H1 (cell line): ENCODE data around the gene PECR. TPM values are rescaled to one million over a fixed set of nuclear protein-coding genes. Genes with fewer than 3 reads are reported as not detected.

Source experiments
- CTCF ChIA-PET: fragments of 300-600 bp; sonication (Branson Sonifier 250); formaldehyde crosslinking; loops from one replicate; lab custom pipeline; 2021; ENCODE audit not compliant: partially characterized antibody; lab: Charles Lee
- POLR2A ChIA-PET: fragments of 300-600 bp; sonication (Branson Sonifier 250); formaldehyde crosslinking; loops from one replicate; lab custom pipeline; 2021; ENCODE audit warnings: inconsistent platforms; ENCODE audit not compliant: partially characterized antibody; lab: Charles Lee
- DNase-seq, 2 experiments: peaks; one replicate each; pipeline versions ENCODE4 v3.0.0 to v3.0.0-alpha.2; 2010 to 2022; ENCODE audit warnings: low spot score in 2 of 2, low read depth in 1 of 2, mixed read lengths in 1 of 2
- FAIRE-seq: peaks from 2 replicates; lab custom pipeline; 2011; peaks lifted over from hg19 to GRCh38; lab: Jason Lieb, UNC
- H2AFZ ChIP-seq: 2 replicates; pipeline ENCODE4 v1.8.1; 2012; ENCODE audit warnings: low read length, inconsistent platforms
- H2AK5ac ChIP-seq: 2 replicates; pipeline ENCODE4 v1.6.1; 2013; ENCODE audit warnings: low read depth, low read length
- H2BK120ac ChIP-seq: replicated peaks from 2 replicates; pipeline ENCODE3; 2013; ENCODE audit warnings: low read depth, low read length, inconsistent platforms
- H2BK12ac ChIP-seq: 2 replicates; pipeline ENCODE4 v1.6.1; 2013; ENCODE audit warnings: low read depth, low read length
- H2BK15ac ChIP-seq: 2 replicates; pipeline ENCODE4 v1.6.1; 2013; ENCODE audit warnings: low read length
- H2BK20ac ChIP-seq: 2 replicates; pipeline ENCODE4 v1.6.1; 2013; ENCODE audit warnings: low read length
- H2BK5ac ChIP-seq: 2 replicates; pipeline ENCODE4 v1.6.1; 2013; ENCODE audit warnings: low read depth, low read length
- H3K14ac ChIP-seq: 2 replicates; pipeline ENCODE4 v1.6.1; 2013; ENCODE audit warnings: inconsistent platforms; ENCODE audit not compliant: insufficient read length
- H3K18ac ChIP-seq: 2 replicates; pipeline ENCODE4 v1.6.1; 2013; ENCODE audit warnings: low read length; ENCODE audit errors: extremely low read depth
- H3K23ac ChIP-seq: 2 replicates; pipeline ENCODE4 v1.6.1; 2013; ENCODE audit warnings: inconsistent platforms; ENCODE audit not compliant: insufficient read length
- H3K23me2 ChIP-seq: 2 replicates; pipeline ENCODE4 v1.6.1; 2013; ENCODE audit warnings: low read depth, low read length
- H3K27ac ChIP-seq: 2 replicates; pipeline ENCODE4 v1.6.1; 2011; ENCODE audit warnings: low read depth, low read length, inconsistent platforms
- H3K27me3 ChIP-seq, 4 experiments: replicated peaks in 1 of 4; 1 replicate in 1 of 4; 2 replicates in 3 of 4; pipeline versions ENCODE4 v1.6.1 to v1.8.1; 2011 to 2013; ENCODE audit warnings: low read length in 3 of 4, mild to moderate bottlenecking in 3 of 4, inconsistent platforms in 2 of 4, mixed read lengths in 2 of 4, moderate library complexity in 1 of 4; ENCODE audit not compliant: control insufficient read depth in 3 of 4, insufficient read depth in 3 of 4; ENCODE audit errors: extremely low read depth in 1 of 4
- H3K36me3 ChIP-seq, 4 experiments: 2 replicates each; pipeline versions ENCODE4 v1.6.1 to v1.8.1; 2011 to 2013; ENCODE audit warnings: mild to moderate bottlenecking in 4 of 4, low read length in 3 of 4, moderate library complexity in 2 of 4, control low read depth in 1 of 4, inconsistent platforms in 1 of 4; ENCODE audit not compliant: insufficient read depth in 4 of 4, control insufficient read depth in 2 of 4
- H3K4ac ChIP-seq: replicated peaks from 2 replicates; pipeline ENCODE3; 2013; ENCODE audit warnings: low read length, low read depth, mixed read lengths, inconsistent platforms; ENCODE audit not compliant: insufficient read length
- H3K4me1 ChIP-seq, 4 experiments: replicated peaks in 1 of 4; 1 replicate in 1 of 4; 2 replicates in 3 of 4; pipeline versions ENCODE4 v1.6.1 to v1.8.1; 2011 to 2013; ENCODE audit warnings: low read length in 3 of 4, inconsistent platforms in 2 of 4, mixed read lengths in 1 of 4; ENCODE audit not compliant: insufficient read depth in 4 of 4, control insufficient read depth in 3 of 4
- H3K4me2 ChIP-seq, 2 experiments: 2 replicates each; pipeline versions ENCODE4 v1.6.1 to v1.8.1; 2011 to 2013; ENCODE audit warnings: low read depth in 2 of 2, low read length in 2 of 2, control low read depth in 1 of 2, inconsistent platforms in 1 of 2, mild to moderate bottlenecking in 1 of 2; ENCODE audit not compliant: insufficient read depth in 1 of 2
- H3K4me3 ChIP-seq, 4 experiments: fragments of 200-600, 300-600 bp in 1 of 4; sonication (generic), shearing (Covaris generic), sonication (Bioruptor Twin) in 1 of 4; 2 replicates each; pipeline versions ENCODE4 v1.5.1 to v1.8.1; 2011 to 2016; ENCODE audit warnings: low read length in 4 of 4, low read depth in 3 of 4, control low read depth in 2 of 4, inconsistent platforms in 2 of 4, mild to moderate bottlenecking in 2 of 4, mixed read lengths in 1 of 4, moderate library complexity in 1 of 4; ENCODE audit not compliant: insufficient read depth in 2 of 4; ENCODE audit errors: extremely low read depth in 1 of 4
- H3K56ac ChIP-seq: replicated peaks from 2 replicates; pipeline ENCODE3; 2013; ENCODE audit warnings: low read depth, mild to moderate bottlenecking, mixed read lengths, low read length, inconsistent platforms; ENCODE audit not compliant: insufficient read length
- H3K79me1 ChIP-seq: 2 replicates; pipeline ENCODE4 v1.6.1; 2013; ENCODE audit warnings: low read depth, low read length, control low read depth
- H3K79me2 ChIP-seq, 2 experiments: 2 replicates each; pipeline versions ENCODE4 v1.6.1 to v1.8.1; 2012 to 2013; ENCODE audit warnings: low read length in 2 of 2, mild to moderate bottlenecking in 2 of 2, inconsistent platforms in 1 of 2; ENCODE audit not compliant: insufficient read depth in 2 of 2, control insufficient read depth in 1 of 2
- H3K9ac ChIP-seq, 4 experiments: replicated peaks in 1 of 4; 1 replicate in 1 of 4; 2 replicates in 3 of 4; pipeline versions ENCODE4 v1.6.1 to v1.8.1; 2011 to 2013; ENCODE audit warnings: low read depth in 3 of 4, low read length in 3 of 4, control low read depth in 2 of 4, mild to moderate bottlenecking in 2 of 4, moderate library complexity in 2 of 4, inconsistent platforms in 1 of 4; ENCODE audit errors: extremely low read depth in 1 of 4
- H3K9me3 ChIP-seq, 2 experiments: 2 replicates each; pipeline versions ENCODE4 v1.6.1 to v1.8.1; 2012 to 2013; ENCODE audit warnings: mild to moderate bottlenecking in 2 of 2, moderate library complexity in 2 of 2, control low read depth in 1 of 2, inconsistent platforms in 1 of 2, low read depth in 1 of 2, low read length in 1 of 2, mixed read lengths in 1 of 2; ENCODE audit not compliant: insufficient read depth in 2 of 2
- H4K20me1 ChIP-seq, 2 experiments: replicated peaks in 1 of 2; 2 replicates each; pipeline versions ENCODE3 to v1.8.1; 2011 to 2013; ENCODE audit warnings: inconsistent platforms in 2 of 2, low read length in 2 of 2, mild to moderate bottlenecking in 1 of 2; ENCODE audit not compliant: insufficient read depth in 2 of 2, control insufficient read depth in 1 of 2
- H4K5ac ChIP-seq: 2 replicates; pipeline ENCODE4 v1.6.1; 2013; ENCODE audit warnings: low read length, low read depth, mixed read lengths, inconsistent platforms; ENCODE audit not compliant: insufficient read length
- H4K8ac ChIP-seq: 2 replicates; pipeline ENCODE4 v1.8.0; 2013; ENCODE audit warnings: mild to moderate bottlenecking, moderate library complexity, low read length, inconsistent platforms; ENCODE audit not compliant: insufficient read depth; ENCODE audit errors: extremely low read depth
- H4K91ac ChIP-seq: replicated peaks from 2 replicates; pipeline ENCODE3; 2013; ENCODE audit warnings: low read length, mixed read lengths, inconsistent platforms; ENCODE audit not compliant: insufficient read length
- EGR1 ChIP-seq: IDR thresholded peaks from 2 replicates; pipeline ENCODE4 v1.6.1; 2011; ENCODE audit warnings: low read depth, low read length, borderline replicate concordance
- KDM4A ChIP-seq: IDR thresholded peaks from one replicate; pipeline ENCODE4 v1.7.1; 2012; ENCODE audit warnings: low read depth, mild to moderate bottlenecking, moderate library complexity, low read length, inconsistent platforms; ENCODE audit not compliant: severe bottlenecking
- RAD21 ChIP-seq, 2 experiments: IDR thresholded peaks in 1 of 2; conservative IDR thresholded peaks in 1 of 2; 2 replicates each; pipeline ENCODE4 v1.6.1; 2011; ENCODE audit warnings: low read depth in 2 of 2, low read length in 2 of 2, improper control_type of control experiment in 1 of 2, inconsistent platforms in 1 of 2, mild to moderate bottlenecking in 1 of 2, moderate library complexity in 1 of 2
- RFX5 ChIP-seq: IDR thresholded peaks from 2 replicates; pipeline ENCODE4 v1.6.1; 2011; ENCODE audit warnings: low read depth, low read length, improper control_type of control experiment, borderline replicate concordance
- RNF2 ChIP-seq: fragments of 200-900, 300-1000 bp; sonication (generic); IDR thresholded peaks from 2 replicates; pipeline ENCODE4 v1.7.1; 2016; ENCODE audit warnings: borderline replicate concordance, low read depth, mild to moderate bottlenecking, antibody characterized with exemption, low read length; ENCODE audit not compliant: poor library complexity, severe bottlenecking; ENCODE audit errors: missing control alignments
- RXRA ChIP-seq: IDR thresholded peaks from 2 replicates; pipeline ENCODE4 v1.6.1; 2011; ENCODE audit warnings: low read depth, mild to moderate bottlenecking, low read length, moderate library complexity; ENCODE audit not compliant: insufficient read depth
- SIRT6 ChIP-seq: IDR thresholded peaks from one replicate; pipeline ENCODE4 v1.7.1; 2012; ENCODE audit warnings: low read length, inconsistent platforms
- SUZ12 ChIP-seq: fragments of 200-600 bp; sonication (generic); IDR thresholded peaks from 2 replicates; pipeline ENCODE4 v1.6.1; 2012; ENCODE audit warnings: mild to moderate bottlenecking, inconsistent platforms, low read length, moderate library complexity, mixed read lengths
- TAF1 ChIP-seq: IDR thresholded peaks from 2 replicates; pipeline ENCODE4 v1.6.1; 2011; ENCODE audit warnings: mild to moderate bottlenecking, low read depth, low read length
- TBP ChIP-seq: IDR thresholded peaks from 2 replicates; pipeline ENCODE4 v1.6.1; 2011; ENCODE audit warnings: low read depth, low read length, improper control_type of control experiment
- TEAD4 ChIP-seq: IDR thresholded peaks from 2 replicates; pipeline ENCODE4 v1.6.1; 2012; ENCODE audit warnings: low read depth, low read length, inconsistent platforms, mixed read lengths
- ZNF274 ChIP-seq: IDR thresholded peaks from 2 replicates; pipeline ENCODE4 v1.7.0; 2012; ENCODE audit warnings: low read length, borderline replicate concordance; ENCODE audit errors: extremely low read depth
- WGBS, 2 experiments: shearing (Covaris generic) in 1 of 2; methylation state at CpG; one replicate each; pipeline versions ENCODE4 v1.1.6 to v1.1.7; 2013 to 2015; ENCODE audit warnings: low lambda C conversion rate in 2 of 2, mixed read lengths in 2 of 2, inconsistent platforms in 1 of 2, low coverage in 1 of 2, missing lambda C conversion rate in 1 of 2; ENCODE audit not compliant: insufficient replicate concordance in 2 of 2, insufficient coverage in 1 of 2, insufficient read length in 1 of 2; ENCODE audit errors: extremely low coverage in 1 of 2, missing lambda C conversion rate in 1 of 2; 5-methylcytosine and 5-hydroxymethylcytosine counted together
- polyA plus RNA-seq, 7 experiments: library from polyadenylated mRNA; depleted of rRNA in 3 of 7; stranded (reverse) in 5 of 7; unstranded in 2 of 7; fragments of >200 nt in 5 of 7; fragments of 200-250 nt in 2 of 7; gene quantifications; 1 replicate in 5 of 7; 2 replicates in 1 of 7; 4 replicates in 1 of 7; pipeline versions ENCODE4 v1.2.1 to v1.2.3, GENCODE V29; 2011 to 2013; ENCODE audit warnings: missing spikeins in 2 of 7, mixed read lengths in 2 of 7
- total RNA-seq: library from RNA; stranded (reverse); fragmentation: NEBNext Ultra II Directional; extraction: Animal tissue kit (Norgen Biotek cat#: 25700); gene quantifications from 2 replicates; pipeline ENCODE4 v1.2.1, GENCODE V29; 2021
- TF ChIP-seq, protein P1 (sequence below): IDR thresholded peaks from 2 replicates; pipeline ENCODE4 v1.6.1; 2011; ENCODE audit warnings: low read depth, mild to moderate bottlenecking, low read length; ENCODE audit not compliant: insufficient read depth

The PECR gene
- total and polyA plus RNA-seq, 2 of the 8 experiments (the other 6 are each of a cell fraction or from before 2014, with no cell fraction given) = 15.9 to 19.2 TPM

- no peak overlapping the region for H2AFZ ChIP-seq
- ChIA-PET CTCF (interaction anchor here (0.9 to 3.7 kb wide), 9 partner anchors 8 to 107 kb away, joined by 3 to 25 read pairs (median 6); no protein-coding TSS in a partner anchor), POLR2A (interaction anchor here (1.0 to 8.5 kb wide), 7 partner anchors 9 to 55 kb away, joined by 3 to 73 read pairs (median 7); partner anchors contain the start of genes PECR and TMEM169)
- H4K8ac ChIP-seq = no peak overlapping the region
- peaks cover 0 to 10% of the 10 kb centered on the region in 2 experiments for H4K20me1 ChIP-seq
- no peak overlapping the region for H4K91ac ChIP-seq
- DNase-seq (no peak), FAIRE-seq (no peak)
- peaks cover 31 to 72% of the 10 kb centered on the region in 2 experiments for H3K79me2 ChIP-seq
- H2BK5ac ChIP-seq = no peak overlapping the region
- H3K23ac ChIP-seq = no peak overlapping the region
- 85% methylated on average over 4 of the region's 4 CpGs; no CpG with 5 or more reads in 1 of the 2 experiments for WGBS, 2 experiments
- no peak overlapping the region for H3K56ac ChIP-seq
- no peak overlapping the region for H4K5ac ChIP-seq
- no peak overlapping the region for H2BK12ac ChIP-seq
- no peak overlapping the region for H2BK15ac ChIP-seq
- peaks cover 6 to 19% (median 14%) of the 10 kb centered on the region in 4 experiments; a peak in 6 of 7 replicates for H3K4me1 ChIP-seq
- no peak overlapping the region for H2AK5ac ChIP-seq
- H3K27me3 ChIP-seq = no peaks in the 10 kb centered on the region
- no peak overlapping the region for H3K9ac ChIP-seq
- no peaks in the 10 kb centered on the region; the same call in 1 of the 2 replicates for H3K23me2 ChIP-seq
- H3K4me3 ChIP-seq = no peak overlapping the region
- no peak overlapping the region for H3K27ac ChIP-seq
- H3K18ac ChIP-seq = no peak overlapping the region
- peaks cover 24 to 73% (median 52%) of the 10 kb centered on the region in 4 experiments for H3K36me3 ChIP-seq
- H2BK20ac ChIP-seq = no peak overlapping the region
- H3K4me2 ChIP-seq = no peak overlapping the region
- H3K79me1 ChIP-seq = 0 out of 2 replicates have a peak, but pooled peaks cover 2% of the 10 kb centered on the region
- no peaks in the 10 kb centered on the region for H3K9me3 ChIP-seq
- H2BK120ac ChIP-seq = no peak overlapping the region
- no peak overlapping the region for H3K4ac ChIP-seq
- no peak overlapping the region for H3K14ac ChIP-seq
- TF ChIP-seq TEAD4 = no peak
- TF ChIP-seq KDM4A = no peak
- no peak for TF ChIP-seq RNF2
- no peak for TF ChIP-seq RFX5
- TF ChIP-seq RXRA = no peak
- TF ChIP-seq TAF1 = no peak
- TF ChIP-seq EGR1 = no peak
- TF ChIP-seq SIRT6 = no peak
- TF ChIP-seq, protein P1, sequence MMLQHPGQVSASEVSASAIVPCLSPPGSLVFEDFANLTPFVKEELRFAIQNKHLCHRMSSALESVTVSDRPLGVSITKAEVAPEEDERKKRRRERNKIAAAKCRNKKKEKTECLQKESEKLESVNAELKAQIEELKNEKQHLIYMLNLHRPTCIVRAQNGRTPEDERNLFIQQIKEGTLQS = no peak
- TF ChIP-seq SUZ12 = no peak
- no peak for TF ChIP-seq TBP
- no peak for TF ChIP-seq ZNF274
- no peak for TF ChIP-seq RAD21 (IDR thresholded peaks at IDR 0.05 in 1 of 2, conservative IDR thresholded peaks at IDR 0.05 in 1 of 2; ENCODE audit: low read depth in 2 of 2, low read length in 2 of 2)
These were observed 31.3 kb upstream of the PECR start for GRCh38 chr2:216112926-216113325.
